ENCODE results near the gene BIVM.

BIVM gene

DNA sequence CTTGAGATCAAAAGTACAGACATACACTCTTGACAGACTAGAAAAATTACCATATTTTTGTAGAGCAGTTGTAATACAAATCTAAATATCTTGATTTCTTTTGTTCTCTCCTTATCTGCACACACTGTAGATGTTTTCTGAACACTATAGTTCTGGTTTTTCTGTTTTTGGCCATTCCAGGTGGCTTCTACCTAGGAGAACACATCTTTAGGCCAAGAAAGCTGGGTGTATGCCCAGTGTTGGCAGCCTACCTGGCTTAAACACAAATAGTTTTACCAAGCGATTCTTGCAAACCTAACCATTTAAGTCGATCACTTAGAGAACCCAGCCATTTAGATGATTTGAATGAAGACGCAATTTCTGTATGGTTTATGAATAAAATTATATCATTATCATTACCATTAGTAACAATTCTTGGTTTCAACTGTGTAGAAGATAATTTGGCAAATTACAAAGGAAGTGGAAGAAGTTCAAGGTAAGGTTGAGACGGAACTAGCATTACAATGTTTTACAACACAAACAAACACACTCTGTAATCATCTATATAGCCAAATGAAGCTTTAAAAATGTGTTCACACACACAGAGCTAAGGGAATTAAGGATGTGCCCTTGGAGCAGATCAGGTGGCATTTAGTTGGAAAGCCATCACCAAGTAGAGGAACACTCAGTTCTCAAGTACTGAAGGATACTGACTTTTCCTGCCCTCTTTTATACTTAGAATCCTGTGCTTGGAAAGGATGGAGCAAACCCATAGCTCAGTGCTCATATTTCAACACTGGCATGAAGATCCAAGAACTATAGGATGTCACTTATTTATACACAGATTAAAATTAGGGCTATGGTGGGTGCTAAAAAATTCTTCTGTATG lies 83.1 kb downstream of the BIVM start:
- DNase-seq: no peak
